ENCODE data around the gene RAD9A.

- TF ChIP-seq CTCF (IDR thresholded peaks at IDR 0.05), result no peak
- no peak for TF ChIP-seq EZH2 (IDR thresholded peaks at IDR 0.05)
These were observed 27.6 kb upstream of the RAD9A start for GRCh38 chr11:67364169-67364568.
